ENCODE data around the gene RASSF10.

RASSF10 gene

GRCh38 chr11:13045734-13046133 lies 36.6 kb downstream of the RASSF10 start:
- Histone ChIP-seq H3K4me3 (ENCODE audit: severe bottlenecking) (no peak overlapping the region), H3K36me3 (ENCODE audit: low read depth) (no peaks in the 10 kb centered on the region), H3K27me3 (ENCODE audit: insufficient read depth, poor library complexity, severe bottlenecking) (no peaks in the 10 kb centered on the region), H3K27ac (ENCODE audit: poor library complexity, severe bottlenecking) (no peak overlapping the region), H3K4me1 (ENCODE audit: insufficient read depth, poor library complexity, severe bottlenecking) (no peaks in the 10 kb centered on the region), H3K9me3 (ENCODE audit: severe bottlenecking) (no peaks in the 10 kb centered on the region)
- DNase-seq (ENCODE audit: low spot score), result no peak
- no peak for ATAC-seq (ENCODE audit: low read depth)
- TF ChIP-seq, protein P1, sequence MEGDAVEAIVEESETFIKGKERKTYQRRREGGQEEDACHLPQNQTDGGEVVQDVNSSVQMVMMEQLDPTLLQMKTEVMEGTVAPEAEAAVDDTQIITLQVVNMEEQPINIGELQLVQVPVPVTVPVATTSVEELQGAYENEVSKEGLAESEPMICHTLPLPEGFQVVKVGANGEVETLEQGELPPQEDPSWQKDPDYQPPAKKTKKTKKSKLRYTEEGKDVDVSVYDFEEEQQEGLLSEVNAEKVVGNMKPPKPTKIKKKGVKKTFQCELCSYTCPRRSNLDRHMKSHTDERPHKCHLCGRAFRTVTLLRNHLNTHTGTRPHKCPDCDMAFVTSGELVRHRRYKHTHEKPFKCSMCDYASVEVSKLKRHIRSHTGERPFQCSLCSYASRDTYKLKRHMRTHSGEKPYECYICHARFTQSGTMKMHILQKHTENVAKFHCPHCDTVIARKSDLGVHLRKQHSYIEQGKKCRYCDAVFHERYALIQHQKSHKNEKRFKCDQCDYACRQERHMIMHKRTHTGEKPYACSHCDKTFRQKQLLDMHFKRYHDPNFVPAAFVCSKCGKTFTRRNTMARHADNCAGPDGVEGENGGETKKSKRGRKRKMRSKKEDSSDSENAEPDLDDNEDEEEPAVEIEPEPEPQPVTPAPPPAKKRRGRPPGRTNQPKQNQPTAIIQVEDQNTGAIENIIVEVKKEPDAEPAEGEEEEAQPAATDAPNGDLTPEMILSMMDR (IDR thresholded peaks at IDR 0.05; ENCODE audit: poor library complexity, severe bottlenecking), result no peak

- no peak overlapping the region for H3K4me3 ChIP-seq (ENCODE audit: severe bottlenecking)
- TF ChIP-seq, protein P1 (IDR thresholded peaks at IDR 0.05; ENCODE audit: poor library complexity, severe bottlenecking), result no peak
- H3K27ac ChIP-seq (ENCODE audit: poor library complexity, severe bottlenecking), result no peak overlapping the region
- ATAC-seq (ENCODE audit: low read depth) (no peak), DNase-seq (ENCODE audit: low spot score) (no peak)
- H3K27me3 ChIP-seq (ENCODE audit: insufficient read depth, poor library complexity, severe bottlenecking), result no peaks in the 10 kb centered on the region
- no peaks in the 10 kb centered on the region for H3K9me3 ChIP-seq (ENCODE audit: severe bottlenecking)
- H3K36me3 ChIP-seq (ENCODE audit: low read depth), result no peaks in the 10 kb centered on the region
- H3K4me1 ChIP-seq (ENCODE audit: insufficient read depth, poor library complexity, severe bottlenecking), result peaks cover 5% of the 10 kb centered on the region
Observed at GRCh38 chr11:13046637-13047570, 37.8 kb downstream of the RASSF10 start.

DNA sequence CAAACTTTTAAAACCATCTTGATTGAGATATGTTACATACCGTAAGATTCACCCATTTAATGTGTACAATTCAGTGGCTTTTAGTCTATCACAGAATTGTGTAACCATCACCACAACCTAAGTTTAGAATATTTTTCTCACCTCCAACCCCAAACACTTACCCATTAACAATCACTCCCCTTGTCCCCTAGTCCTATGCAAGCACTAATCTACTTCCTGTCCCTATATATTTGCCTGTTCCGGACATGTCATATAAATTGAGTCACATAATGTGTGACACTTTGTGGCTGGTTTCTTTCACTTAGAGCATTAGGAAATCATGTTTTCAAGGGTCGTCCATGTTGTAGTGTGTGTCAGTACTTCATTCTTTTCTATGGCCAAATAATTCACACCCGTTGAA lies 38.8 kb downstream of the RASSF10 start:
- H3K9me3 ChIP-seq (ENCODE audit: severe bottlenecking), result no peaks in the 10 kb centered on the region
- ATAC-seq (ENCODE audit: low read depth), result no peak
- H3K36me3 ChIP-seq (ENCODE audit: low read depth), result no peaks in the 10 kb centered on the region
- TF ChIP-seq, protein P1 (IDR thresholded peaks at IDR 0.05; ENCODE audit: poor library complexity, severe bottlenecking), result no peak
- DNase-seq (ENCODE audit: low spot score), result no peak
- no peak overlapping the region for H3K27ac ChIP-seq (ENCODE audit: poor library complexity, severe bottlenecking)
- no peak overlapping the region for H3K4me3 ChIP-seq (ENCODE audit: severe bottlenecking)
- H3K27me3 ChIP-seq (ENCODE audit: insufficient read depth, poor library complexity, severe bottlenecking), result no peaks in the 10 kb centered on the region
- peaks cover 9% of the 10 kb centered on the region for H3K4me1 ChIP-seq (ENCODE audit: insufficient read depth, poor library complexity, severe bottlenecking)

DNA sequence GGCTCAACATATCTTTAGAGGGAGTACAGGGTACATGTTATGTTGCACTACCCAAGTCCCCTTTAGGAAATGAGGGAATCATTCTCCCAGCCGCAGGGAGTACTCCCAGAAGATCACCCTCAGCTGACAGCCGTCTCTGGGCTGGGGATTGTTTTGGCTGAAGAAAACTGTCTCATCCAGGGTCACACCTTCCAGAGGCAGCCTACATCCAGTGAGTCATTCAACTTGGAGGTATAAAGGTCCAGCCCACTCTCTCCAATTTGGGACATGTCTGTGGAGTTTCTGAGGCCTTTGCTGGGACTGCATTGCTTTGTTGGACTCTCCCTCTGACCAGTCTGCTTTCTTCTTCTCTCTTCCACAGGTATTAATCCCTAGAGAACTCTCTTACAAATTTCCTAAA lies 42.1 kb downstream of the RASSF10 start:
- Histone ChIP-seq H3K27ac (ENCODE audit: poor library complexity, severe bottlenecking) (no peak overlapping the region), H3K4me1 (ENCODE audit: insufficient read depth, poor library complexity, severe bottlenecking) (peaks cover 9% of the 10 kb centered on the region), H3K4me3 (ENCODE audit: severe bottlenecking) (no peak overlapping the region), H3K27me3 (ENCODE audit: insufficient read depth, poor library complexity, severe bottlenecking) (no peaks in the 10 kb centered on the region), H3K9me3 (ENCODE audit: severe bottlenecking) (no peaks in the 10 kb centered on the region), H3K36me3 (ENCODE audit: low read depth) (no peaks in the 10 kb centered on the region)
- DNase-seq (ENCODE audit: low spot score), result no peak
- TF ChIP-seq, protein P1 (IDR thresholded peaks at IDR 0.05; ENCODE audit: poor library complexity, severe bottlenecking), result no peak
- peak; percentile 73 for ATAC-seq (ENCODE audit: low read depth)

GRCh38 chr11:13052130-13052571 lies 43.0 kb downstream of the RASSF10 start:
- Histone ChIP-seq H3K27me3 (ENCODE audit: insufficient read depth, poor library complexity, severe bottlenecking) (no peaks in the 10 kb centered on the region), H3K4me3 (ENCODE audit: severe bottlenecking) (no peak overlapping the region), H3K9me3 (ENCODE audit: severe bottlenecking) (no peaks in the 10 kb centered on the region), H3K4me1 (ENCODE audit: insufficient read depth, poor library complexity, severe bottlenecking) (peaks cover 9% of the 10 kb centered on the region), H3K27ac (ENCODE audit: poor library complexity, severe bottlenecking) (no peak overlapping the region), H3K36me3 (ENCODE audit: low read depth) (no peaks in the 10 kb centered on the region)
- ATAC-seq (ENCODE audit: low read depth) (peak; percentile 27; the same call in 1 of the 3 replicates), DNase-seq (ENCODE audit: low spot score) (no peak)
- TF ChIP-seq, protein P1 (IDR thresholded peaks at IDR 0.05; ENCODE audit: poor library complexity, severe bottlenecking), result no peak

Data from RWPE2 (cell line).